SKM-1 (cell line): ENCODE results near the gene GPR108.
"Not testable (repeated sequence)": the region's sequence is repeated elsewhere in the genome, so short reads cannot be mapped to it uniquely, and the experiment has no call there.

Source experiments
- DNase-seq: peaks from one replicate; lab custom pipeline; 2025; ENCODE audit not compliant: unreplicated experiment; lab: John Stamatoyannopoulos, UW

Gene GPR108

DNA sequence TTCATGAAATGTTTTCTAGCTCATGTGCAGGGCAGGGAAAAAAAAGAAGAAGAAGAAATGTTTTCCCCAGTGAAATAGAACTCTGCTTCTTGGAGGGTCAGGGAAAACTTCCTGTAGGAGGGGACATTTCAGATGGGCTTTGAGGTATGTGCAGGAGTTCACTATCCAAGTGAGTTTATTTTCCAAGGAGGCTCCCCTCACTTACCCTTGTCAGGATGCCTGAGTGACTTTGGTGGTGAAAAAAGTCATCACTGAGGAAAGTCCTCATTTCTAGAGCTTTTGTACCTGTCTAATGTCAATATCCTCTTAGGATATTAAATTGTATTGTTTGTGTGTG lies 16.3 kb downstream of the GPR108 start:
- DNase-seq, result no peak

- peak; percentile 65 for DNase-seq
These were observed 16.8 kb downstream of the GPR108 start, which contains the start of gene C3 for GRCh38 chr19:6720369-6721137. C3 (minus strand) TSS chr19:6720650; CDS start chr19:6720589, 61 bp downstream.

DNA sequence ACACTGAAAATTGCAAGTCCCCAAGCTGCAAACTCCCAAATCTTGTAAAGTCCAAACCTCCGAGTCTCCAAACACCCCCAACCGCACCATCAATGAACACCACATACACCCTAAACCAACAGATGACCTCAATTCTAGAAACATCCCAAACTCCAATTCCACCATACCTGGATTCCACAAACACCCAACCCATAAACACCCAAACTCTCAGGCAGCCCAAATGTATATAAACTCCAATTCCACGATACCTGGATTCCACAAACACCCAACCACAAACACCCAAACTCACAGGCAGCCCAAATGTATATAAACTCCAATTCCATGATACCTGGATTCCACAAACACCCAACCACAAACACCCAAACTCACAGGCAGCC lies 17.4 kb downstream of the GPR108 start:
- no peak for DNase-seq

- no peak for DNase-seq
These were observed 17.9 kb downstream of the GPR108 start for GRCh38 chr19:6719540-6719861.

- peak; percentile 33 for DNase-seq
These were observed 18.4 kb downstream of the GPR108 start for GRCh38 chr19:6718741-6719539.

DNA sequence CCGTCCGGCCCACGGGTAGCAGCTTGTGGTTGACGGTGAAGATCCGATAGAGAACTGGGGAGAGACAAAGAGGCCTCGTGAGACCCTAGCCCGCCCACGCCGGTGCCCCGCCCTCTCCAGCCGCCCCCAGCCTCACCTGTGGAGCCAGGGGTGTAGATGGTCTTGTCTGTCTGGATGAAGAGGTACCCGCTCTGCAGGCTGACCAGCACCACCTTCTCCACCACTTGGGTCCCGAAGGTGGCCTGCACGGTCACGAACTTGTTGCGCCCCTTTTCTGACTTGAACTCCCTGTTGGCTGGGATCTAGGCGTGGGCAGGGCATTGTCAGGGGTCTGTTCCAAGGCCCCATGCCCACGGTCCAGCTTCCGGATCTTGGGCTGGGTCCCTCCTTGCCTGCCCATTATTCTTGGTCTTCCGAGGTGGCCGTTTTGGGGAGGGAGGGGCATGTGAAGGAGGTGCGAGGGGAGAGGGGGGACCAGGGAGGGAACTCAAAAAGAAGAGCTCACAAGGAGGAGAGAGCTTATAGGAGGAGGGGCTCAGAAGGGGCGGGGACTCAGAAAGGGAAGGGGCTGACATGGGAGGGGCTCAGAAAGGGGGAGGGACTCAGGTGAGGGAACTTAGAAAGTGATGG lies 19.2 kb downstream of the GPR108 start:
- DNase-seq, result no peak

DNA sequence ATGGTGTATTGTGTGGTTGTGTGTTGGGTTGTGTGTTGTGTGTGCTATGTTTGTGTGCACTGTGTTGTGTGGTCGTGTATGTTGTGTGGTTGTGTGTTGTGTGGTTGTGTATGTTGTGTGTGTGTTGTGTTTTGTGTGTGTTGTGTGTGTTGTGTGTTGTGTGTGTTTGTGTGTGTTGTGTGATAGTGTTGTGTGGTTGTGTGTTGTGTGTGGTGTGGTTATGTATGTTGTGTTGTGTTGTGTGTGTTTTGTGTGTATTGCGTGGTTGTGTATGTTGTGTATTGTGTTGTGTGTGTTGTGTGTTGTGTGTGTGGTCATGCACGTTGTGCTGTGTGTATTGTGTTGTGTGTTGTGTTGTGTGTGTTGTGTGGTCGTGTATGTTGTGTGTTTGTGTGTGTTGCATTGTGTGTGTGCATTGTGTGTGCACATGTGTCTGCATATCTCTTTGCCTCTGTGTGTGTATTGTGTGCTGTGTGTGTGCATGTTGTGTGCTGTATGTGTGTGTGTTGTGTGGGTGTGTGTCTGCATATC lies 19.9 kb downstream of the GPR108 start:
- DNase-seq, result no peak

GRCh38 chr19:6717036-6717435 lies 20.3 kb downstream of the GPR108 start:
- no peak for DNase-seq

DNA sequence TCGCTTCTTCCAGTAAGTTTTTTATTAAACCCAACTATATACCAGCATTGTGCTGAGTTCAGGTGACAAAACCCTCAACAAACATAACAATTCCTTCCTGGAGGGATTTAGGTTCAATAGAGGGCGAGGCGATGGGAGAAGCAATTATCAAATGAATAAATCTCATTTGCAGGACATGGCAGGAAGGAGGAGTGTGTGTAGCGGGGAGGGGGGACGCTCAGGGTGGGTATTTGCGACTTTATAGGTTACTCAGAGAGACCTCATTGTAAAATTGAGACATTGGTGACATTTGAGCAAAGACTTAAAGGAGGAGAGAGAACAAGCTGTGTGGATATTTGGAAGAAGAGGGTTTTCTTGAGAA lies 20.8 kb downstream of the GPR108 start:
- no peak for DNase-seq

- no peak for DNase-seq
These were observed 22.4 kb downstream of the GPR108 start for GRCh38 chr19:6714749-6715555.

DNA sequence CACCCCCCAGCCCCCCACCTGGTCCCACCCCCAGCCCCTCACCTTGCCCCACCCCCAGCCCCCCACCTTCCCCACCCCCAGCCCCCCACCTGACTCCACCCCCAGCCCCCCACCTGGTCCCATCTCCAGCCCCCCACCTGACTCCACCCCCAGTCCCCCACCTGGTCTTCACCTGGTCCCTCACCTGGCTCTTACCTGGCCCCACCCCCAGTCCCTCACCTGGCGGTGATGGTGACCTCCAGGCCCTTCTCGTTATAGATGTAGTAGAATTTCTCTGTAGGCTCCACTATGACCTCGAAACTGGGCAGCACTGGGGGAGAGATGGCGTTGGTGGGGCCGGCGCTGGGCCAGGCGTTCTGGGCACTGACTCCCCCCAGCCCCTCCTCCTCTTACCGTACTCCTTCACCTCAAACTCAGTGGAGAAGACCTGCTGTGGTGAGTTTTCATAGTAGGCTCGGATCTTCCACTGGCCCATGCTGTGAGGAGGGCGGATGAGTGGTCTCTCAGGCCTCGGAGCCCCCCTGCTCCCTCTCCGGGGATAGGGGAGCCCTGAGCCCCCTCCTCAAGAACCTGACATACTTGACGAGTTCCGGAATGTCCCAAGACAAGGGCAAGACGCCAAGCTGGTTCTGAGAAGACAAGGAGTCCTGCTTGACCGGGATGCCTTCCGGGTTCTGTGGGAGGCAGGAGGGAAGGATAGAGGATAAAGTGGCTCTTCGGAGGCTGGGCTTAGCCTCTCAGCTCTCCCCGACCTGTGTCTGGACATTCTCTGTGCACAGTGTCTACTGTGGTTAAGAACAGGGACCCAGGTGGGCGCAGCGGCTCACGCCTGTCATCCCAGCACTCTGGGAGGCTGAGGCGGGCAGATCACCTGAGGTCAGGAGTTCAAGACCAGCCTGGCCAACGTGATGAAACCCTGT lies 23.3 kb downstream of the GPR108 start:
- DNase-seq, result no peak

DNA sequence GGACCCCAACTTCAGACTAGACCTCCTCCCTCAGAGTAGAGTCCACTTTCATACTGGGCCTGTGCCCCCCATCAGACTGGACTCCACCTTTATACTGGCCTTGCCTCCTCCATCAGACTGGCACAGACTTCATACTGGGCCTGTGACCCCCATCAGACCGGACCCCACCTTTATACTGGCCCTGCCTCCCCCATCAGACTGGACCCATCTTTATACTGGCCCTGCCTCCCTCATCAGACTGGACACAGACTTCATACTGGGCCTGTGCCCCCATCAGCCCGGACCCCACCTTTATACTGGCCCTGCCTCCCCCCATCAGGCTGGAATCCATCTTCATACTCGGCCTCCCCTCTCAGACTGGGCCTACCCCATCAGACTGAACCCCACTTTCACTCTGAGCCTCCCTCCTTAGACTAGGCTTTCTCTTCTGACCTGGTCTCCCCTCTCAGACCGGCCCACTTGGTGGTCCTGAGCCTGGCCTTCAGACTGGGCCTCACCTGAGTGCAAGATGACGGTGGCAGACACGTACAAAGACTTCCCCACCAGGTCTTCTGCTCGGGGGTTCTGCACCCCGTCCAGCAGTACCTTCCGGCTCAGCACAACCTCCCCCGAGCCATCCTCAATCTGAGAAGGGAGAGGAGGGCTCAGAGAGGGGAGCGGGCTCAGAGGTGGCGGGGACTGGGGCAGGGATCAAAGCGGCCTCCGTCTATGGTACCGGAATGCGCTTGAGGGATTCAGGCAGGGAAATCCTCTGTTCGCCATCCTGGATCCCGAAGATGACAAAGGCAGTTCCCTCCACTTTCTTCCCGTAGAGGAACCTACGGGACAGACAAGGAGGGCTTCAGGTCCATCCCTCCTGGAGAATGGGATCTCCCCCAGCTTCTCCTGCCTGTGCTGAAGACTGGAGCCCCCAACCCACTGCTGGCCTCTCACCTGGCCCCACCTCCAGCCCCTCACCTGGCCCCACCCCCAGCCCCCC lies 24.4 kb downstream of the GPR108 start:
- no peak for DNase-seq

DNA sequence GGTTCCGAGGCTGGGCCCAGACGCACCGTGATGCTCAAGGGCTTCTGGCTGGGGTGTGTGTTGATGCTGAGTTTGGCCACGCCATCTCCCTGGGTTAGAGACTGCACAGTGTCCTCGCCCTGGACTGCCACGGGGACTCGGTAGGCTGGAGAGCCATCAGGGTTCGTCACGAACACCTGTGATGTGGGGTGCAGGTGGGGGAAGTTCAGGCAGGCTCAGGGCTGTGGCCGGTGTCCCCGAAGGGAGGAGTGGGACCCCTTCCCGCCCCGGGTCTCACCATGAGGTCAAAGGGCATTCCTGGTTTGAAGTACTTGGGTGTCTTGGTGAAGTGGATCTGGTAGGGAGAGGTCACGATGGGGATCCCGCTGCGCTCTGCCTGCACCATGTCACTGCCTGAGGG lies 25.1 kb downstream of the GPR108 start:
- no peak for DNase-seq

- no peak for DNase-seq
These were observed 25.8 kb downstream of the GPR108 start for GRCh38 chr19:6711605-6712004.

DNA sequence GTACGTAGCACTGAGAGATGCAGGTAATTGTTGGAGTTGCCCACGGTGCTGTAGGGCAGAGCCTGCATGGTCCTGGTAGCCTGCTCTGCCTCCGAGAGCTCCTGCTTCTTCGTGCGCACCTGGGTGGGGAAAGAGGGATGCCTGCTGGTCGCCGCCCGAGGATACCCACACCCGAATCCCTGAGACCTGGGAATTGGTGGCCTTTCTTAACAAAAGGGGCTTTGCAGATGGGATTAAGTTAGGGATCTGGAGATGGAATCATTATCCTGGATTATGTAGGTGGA lies 26.4 kb downstream of the GPR108 start:
- DNase-seq, result no peak

DNA sequence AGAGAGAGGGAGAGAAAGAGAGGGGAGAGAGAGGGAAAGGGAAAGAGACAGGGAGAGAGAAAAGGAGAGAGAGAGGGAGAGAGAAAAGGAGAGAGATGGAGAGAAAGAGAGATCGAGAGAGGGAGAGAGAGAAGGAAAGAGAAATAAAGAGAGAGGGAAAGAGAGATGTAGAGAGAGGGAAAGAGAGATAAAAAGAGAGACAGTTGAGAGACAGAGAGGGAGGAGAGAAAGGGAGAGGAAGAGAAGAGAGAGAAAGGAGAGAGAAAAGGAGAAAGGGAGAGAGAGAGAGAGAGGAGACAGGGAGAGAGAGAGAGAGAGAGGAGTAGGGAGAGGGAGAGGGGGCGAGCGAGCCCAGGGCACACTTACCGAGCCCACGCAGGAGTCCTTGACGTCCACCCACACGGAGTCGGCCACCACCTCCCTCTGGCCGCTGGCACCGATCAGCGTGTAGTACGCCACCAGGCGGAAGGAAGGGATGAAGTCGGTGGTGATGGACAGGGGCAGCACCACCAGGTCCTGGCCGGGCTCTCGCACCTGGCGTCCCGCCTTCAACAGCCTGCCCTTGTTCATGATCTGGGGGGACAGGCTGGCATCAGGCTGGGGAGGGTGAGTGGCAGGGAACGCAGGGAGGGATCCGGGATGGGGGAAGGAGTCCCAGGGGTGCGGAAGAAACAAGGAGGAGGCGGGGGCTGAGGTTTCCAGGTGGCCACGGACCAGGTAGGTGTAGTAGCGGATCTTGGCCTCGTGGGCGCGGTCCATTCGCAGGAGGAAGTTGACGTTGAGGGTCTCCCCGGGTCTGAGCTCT lies 26.9 kb downstream of the GPR108 start:
- DNase-seq, result no peak

- no peak for DNase-seq
These were observed 27.8 kb downstream of the GPR108 start for GRCh38 chr19:6709549-6709948.

- DNase-seq, result not testable (repeated sequence)
These were observed 28.5 kb downstream of the GPR108 start for GRCh38 chr19:6708913-6709312.
